Upper lobe of left lung (tissue), 4 donors: ENCODE data around the gene SYCP2L.

ENCODE experiments used
- CTCF ChIP-seq, 6 experiments: fragments of 450-650 bp in 4 of 6; fragments of 200-600 bp in 2 of 6; sonication (generic) in 2 of 6; IDR thresholded peaks; one replicate each; pipeline ENCODE4 v1.5.1; 2016 to 2019; ENCODE audit warnings: antibody characterized with exemption in 6 of 6
- EP300 ChIP-seq, 4 donors: sonication (generic); formaldehyde crosslinking; IDR thresholded peaks; one replicate each; pipeline ENCODE4 v1.5.1; 2017; ENCODE audit warnings: antibody characterized with exemption in 4 of 4, control low read depth in 2 of 4
- POLR2A ChIP-seq, 4 donors: fragments of 450-650 bp; IDR thresholded peaks; one replicate each; pipeline ENCODE4 v1.5.1; 2016 to 2017; ENCODE audit warnings: antibody characterized with exemption in 4 of 4, mild to moderate bottlenecking in 2 of 4

GRCh38 chr6:10933126-10933525 lies 46.3 kb downstream of the SYCP2L start:
- TF ChIP-seq POLR2A (IDR thresholded peaks at IDR 0.05) (no peak), CTCF (IDR thresholded peaks at IDR 0.05) (no peak), EP300 (IDR thresholded peaks at IDR 0.05) (no peak)
